HepG2 (cell line): ENCODE results near the gene H1-8. TPM values are rescaled to one million over a fixed set of nuclear protein-coding genes. Genes with fewer than 3 reads are reported as not detected.

Experiments
- AGO2 ChIP-seq: fragments of 200-400 bp; formaldehyde crosslinking; optimal IDR thresholded peaks from 2 replicates; pipeline ENCODE3; 2017; ENCODE audit warnings: mild to moderate bottlenecking, low read depth, low read length, moderate library complexity
- CHD2 ChIP-seq: IDR thresholded peaks from 2 replicates; pipeline ENCODE4 v1.6.1; 2011; ENCODE audit warnings: low read depth, low read length, improper control_type of control experiment
- ELF3 ChIP-seq: IDR thresholded peaks from 2 replicates; pipeline ENCODE4 v1.6.1; 2016; ENCODE audit warnings: missing genetic modification reagents, missing compliant biosample characterization
- FOSL1 ChIP-seq: sonication (generic); formaldehyde crosslinking; IDR thresholded peaks from 2 replicates; pipeline ENCODE4 v1.9.0; 2021; ENCODE audit warnings: missing genetic modification reagents, borderline replicate concordance
- FOXO4 ChIP-seq: sonication (generic); formaldehyde crosslinking; conservative IDR thresholded peaks from 2 replicates; pipeline ENCODE4 v1.8.1; 2023; ENCODE audit warnings: missing genetic modification reagents
- GABPA ChIP-seq, 2 experiments: IDR thresholded peaks; 2 replicates each; pipeline ENCODE4 v1.6.1; 2011 to 2016; ENCODE audit warnings: low read depth in 2 of 2, low read length in 1 of 2, missing biosample characterization in 1 of 2, missing genetic modification characterization in 1 of 2
- GMEB2 ChIP-seq: IDR thresholded peaks from 2 replicates; pipeline ENCODE4 v1.6.1; 2016; ENCODE audit warnings: missing biosample characterization, missing genetic modification reagents, low read depth
- GTF3A ChIP-seq: sonication (generic); formaldehyde crosslinking; conservative IDR thresholded peaks from 2 replicates; pipeline ENCODE4 v1.4.0; 2020; ENCODE audit warnings: mild to moderate bottlenecking, missing genetic modification reagents
- GZF1 ChIP-seq: sonication (generic); formaldehyde crosslinking; IDR thresholded peaks from 2 replicates; pipeline ENCODE4 v1.5.1; 2020; ENCODE audit warnings: mild to moderate bottlenecking, missing genetic modification reagents
- HNF1B ChIP-seq: sonication (generic); formaldehyde crosslinking; IDR thresholded peaks from 2 replicates; pipeline ENCODE4 v1.5.1; 2020; ENCODE audit warnings: mild to moderate bottlenecking, moderate library complexity, missing genetic modification reagents
- MAFF ChIP-seq: IDR thresholded peaks from 2 replicates; pipeline ENCODE4 v1.6.1; 2011; ENCODE audit warnings: low read depth, low read length, improper control_type of control experiment
- MED13 ChIP-seq: sonication (generic); formaldehyde crosslinking; IDR thresholded peaks from 2 replicates; pipeline ENCODE4 v1.5.0; 2020; ENCODE audit warnings: missing genetic modification reagents
- NFE2 ChIP-seq: sonication (generic); formaldehyde crosslinking; IDR thresholded peaks from 2 replicates; pipeline ENCODE4 v1.4.0; 2020; ENCODE audit warnings: missing genetic modification reagents
- NFYB ChIP-seq: sonication (generic); formaldehyde crosslinking; IDR thresholded peaks from 2 replicates; pipeline ENCODE4 v1.4.0; 2020; ENCODE audit warnings: missing genetic modification reagents
- RARA ChIP-seq: IDR thresholded peaks from 2 replicates; pipeline ENCODE4 v1.6.1; 2016; ENCODE audit warnings: missing genetic modification reagents, missing compliant biosample characterization
- SMARCC2 ChIP-seq: fragments of 450-650 bp; IDR thresholded peaks from 2 replicates; pipeline ENCODE4 v1.6.1; 2017; ENCODE audit warnings: antibody characterized with exemption, mild to moderate bottlenecking
- SRSF4 ChIP-seq: fragments of 200-400 bp; formaldehyde crosslinking; IDR thresholded peaks from one replicate; pipeline ENCODE4 v1.6.1; 2018; ENCODE audit warnings: mild to moderate bottlenecking, low read depth, low read length, moderate library complexity; ENCODE audit not compliant: poor library complexity, severe bottlenecking
- ZBTB34 ChIP-seq: sonication (generic); formaldehyde crosslinking; IDR thresholded peaks from 2 replicates; pipeline ENCODE4 v1.8.0; 2022; ENCODE audit warnings: mild to moderate bottlenecking, missing genetic modification reagents
- ZKSCAN5 ChIP-seq: sonication (generic); formaldehyde crosslinking; IDR thresholded peaks from 2 replicates; pipeline ENCODE4 v1.5.1; 2020; ENCODE audit warnings: mild to moderate bottlenecking, missing genetic modification reagents
- ZNF230 ChIP-seq: sonication (generic); formaldehyde crosslinking; IDR thresholded peaks from 2 replicates; pipeline ENCODE4 v1.4.0; 2020; ENCODE audit warnings: mild to moderate bottlenecking, missing genetic modification reagents
- ZNF34 ChIP-seq: sonication (generic); formaldehyde crosslinking; IDR thresholded peaks from 2 replicates; pipeline ENCODE4 v1.4.0; 2020; ENCODE audit warnings: mild to moderate bottlenecking, missing genetic modification reagents, borderline replicate concordance
- ZNF546 ChIP-seq: sonication (generic); formaldehyde crosslinking; conservative IDR thresholded peaks from 2 replicates; pipeline ENCODE4 v1.8.1; 2023; ENCODE audit warnings: mild to moderate bottlenecking, missing genetic modification reagents
- ZSCAN20 ChIP-seq: sonication (generic); formaldehyde crosslinking; IDR thresholded peaks from 2 replicates; pipeline ENCODE4 v1.4.0; 2020; ENCODE audit warnings: missing genetic modification reagents, mild to moderate bottlenecking, borderline replicate concordance
- polyA plus RNA-seq, 8 experiments: library from polyadenylated mRNA; depleted of rRNA in 3 of 8; stranded (reverse) in 7 of 8; unstranded in 1 of 8; fragments of >200 nt; fragmentation: Illumina TruSeq in 4 of 8; extraction: Trizol in 4 of 8; gene quantifications; 2 replicates each; pipeline versions ENCODE4 v1.2.1 to v1.2.3, GENCODE V29; 2011 to 2016; ENCODE audit warnings: low read depth in 4 of 8, missing spikeins in 1 of 8, mixed read lengths in 1 of 8; ENCODE audit not compliant: insufficient read depth in 1 of 8
- total RNA-seq, 5 experiments: library from RNA; depleted of rRNA; stranded (reverse); fragments of >200 nt; fragmentation: Illumina TruSeq; extraction: Trizol; gene quantifications; 2 replicates each; pipeline ENCODE4 v1.2.3, GENCODE V29; 2016; ENCODE audit warnings: low read depth in 1 of 5
- TF ChIP-seq, protein P1 (sequence below): sonication (generic); formaldehyde crosslinking; IDR thresholded peaks from 2 replicates; pipeline ENCODE4 v1.4.0; 2020; ENCODE audit warnings: missing genetic modification reagents

The H1-8 gene
- total and polyA plus RNA-seq, 2 of the 13 experiments (the other 11 are each of a cell fraction or from before 2014, with no cell fraction given), result 0.08 TPM; not detected in 1

GRCh38 chr3:129558772-129559564 lies 16.0 kb downstream of the H1-8 start (continued):
- TF ChIP-seq, protein P1, sequence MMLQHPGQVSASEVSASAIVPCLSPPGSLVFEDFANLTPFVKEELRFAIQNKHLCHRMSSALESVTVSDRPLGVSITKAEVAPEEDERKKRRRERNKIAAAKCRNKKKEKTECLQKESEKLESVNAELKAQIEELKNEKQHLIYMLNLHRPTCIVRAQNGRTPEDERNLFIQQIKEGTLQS (CRISPR knock-in tag), result peak; percentile 46; the same call in 1 of the 2 replicates
- TF ChIP-seq SMARCC2 (no peak), GTF3A (CRISPR knock-in tag) (no peak), FOXO4 (CRISPR knock-in tag) (no peak), ZNF230 (CRISPR knock-in tag) (no peak), NFE2 (CRISPR knock-in tag) (0 out of 2 replicates have a peak, but pooled peaks have one; percentile 28), GABPA (IDR thresholded peaks at IDR 0.05; ENCODE audit: low read depth, low read length) (no peak), GABPA (CRISPR knock-in tag; IDR thresholded peaks at IDR 0.05; ENCODE audit: low read depth) (peak; percentile 44; the same call in 1 of the 2 replicates), AGO2 (peak; percentile 54), ZSCAN20 (CRISPR knock-in tag) (no peak), ELF3 (CRISPR knock-in tag) (peak; percentile 67; the same call in 1 of the 2 replicates), ZKSCAN5 (CRISPR knock-in tag) (no peak), MAFF (peak; percentile 37; the same call in 1 of the 2 replicates), CHD2 (0 out of 2 replicates have a peak, but pooled peaks have one; percentile 52), MED13 (CRISPR knock-in tag) (0 out of 2 replicates have a peak, but pooled peaks have one; percentile 64), ZNF546 (no peak), ZNF34 (CRISPR knock-in tag) (no peak), SRSF4 (no peak), HNF1B (CRISPR knock-in tag) (peak; percentile 63), FOSL1 (CRISPR knock-in tag) (peak; percentile 47; the same call in 1 of the 2 replicates), RARA (peak; percentile 55), GZF1 (no peak), ZBTB34 (no peak), NFYB (CRISPR knock-in tag) (no peak), GMEB2 (CRISPR knock-in tag) (no peak)
